Thyroid gland (tissue), 4 donors: ENCODE measurements around the gene PDIA2.

Experiments
- CTCF ChIP-seq, 6 experiments: fragments of 200-600 bp in 3 of 6; fragments of 450-650 bp in 3 of 6; sonication (generic) in 3 of 6; IDR thresholded peaks; one replicate each; pipeline ENCODE4 v1.5.1; 2016 to 2019; ENCODE audit warnings: antibody characterized with exemption in 6 of 6, mild to moderate bottlenecking in 2 of 6, inconsistent platforms in 1 of 6, moderate library complexity in 1 of 6
- POLR2A ChIP-seq, 2 donors: fragments of 450-650 bp; IDR thresholded peaks; one replicate each; pipeline ENCODE4 v1.6.1; 2017; ENCODE audit warnings: antibody characterized with exemption in 2 of 2, mild to moderate bottlenecking in 2 of 2, moderate library complexity in 1 of 2

- TF ChIP-seq CTCF (IDR thresholded peaks at IDR 0.05) (no peak), POLR2A (IDR thresholded peaks at IDR 0.05) (no peak)
Observed at GRCh38 chr16:324201-324450, 41.2 kb downstream of the PDIA2 start.
